Astrocyte (in vitro differentiated cells and primary cell): Measurements from ENCODE around the gene BCR. TPM values are rescaled to one million over a fixed set of nuclear protein-coding genes. Genes with fewer than 3 reads are reported as not detected.

Source experiments
- DNase-seq: peaks from one replicate; pipeline ENCODE4 v3.0.0-alpha.2; 2010; ENCODE audit warnings: low read depth
- FAIRE-seq: peaks from 2 replicates; lab custom pipeline; 2011; peaks lifted over from hg19 to GRCh38; lab: Jason Lieb, UNC
- H2AFZ ChIP-seq: 2 replicates; pipeline ENCODE4 v1.6.0; 2012; ENCODE audit warnings: low read depth, low read length, inconsistent platforms
- H3K27ac ChIP-seq: 2 replicates; pipeline ENCODE4 v1.5.1; 2011; ENCODE audit warnings: low read depth, low read length, inconsistent platforms
- H3K27me3 ChIP-seq: 2 replicates; pipeline ENCODE4 v1.6.0; 2011; ENCODE audit warnings: low read length, inconsistent platforms; ENCODE audit not compliant: insufficient read depth
- H3K36me3 ChIP-seq: 2 replicates; pipeline ENCODE4 v1.5.1; 2011; ENCODE audit warnings: low read length, inconsistent platforms; ENCODE audit not compliant: insufficient read depth
- H3K4me1 ChIP-seq: 2 replicates; pipeline ENCODE4 v1.5.1; 2011; ENCODE audit warnings: low read length, inconsistent platforms; ENCODE audit not compliant: insufficient read depth
- H3K4me2 ChIP-seq: 2 replicates; pipeline ENCODE4 v1.6.0; 2012; ENCODE audit warnings: low read length, inconsistent platforms
- H3K4me3 ChIP-seq: 2 replicates; pipeline ENCODE4 v1.5.1; 2011; ENCODE audit warnings: low read depth, mild to moderate bottlenecking, low read length, inconsistent platforms; ENCODE audit not compliant: insufficient read depth
- H3K79me2 ChIP-seq: 2 replicates; pipeline ENCODE4 v1.6.0; 2012; ENCODE audit warnings: mild to moderate bottlenecking, low read length, inconsistent platforms; ENCODE audit not compliant: insufficient read depth
- H3K9ac ChIP-seq: 2 replicates; pipeline ENCODE4 v1.6.0; 2012; ENCODE audit warnings: mild to moderate bottlenecking, low read length, inconsistent platforms
- H3K9me3 ChIP-seq: 2 replicates; pipeline ENCODE4 v1.5.1; 2012; ENCODE audit warnings: low read depth, mild to moderate bottlenecking, low read length, inconsistent platforms; ENCODE audit not compliant: insufficient read depth
- H4K20me1 ChIP-seq: 2 replicates; pipeline ENCODE4 v1.6.0; 2012; ENCODE audit warnings: low read length, inconsistent platforms; ENCODE audit not compliant: insufficient read depth
- H3K27ac Mint-ChIP-seq: one replicate; pipeline ENCODE4 v1.8.0; 2021; ENCODE audit warnings: mild to moderate bottlenecking, mixed read lengths; ENCODE audit not compliant: unreplicated experiment
- H3K27me3 Mint-ChIP-seq: one replicate; pipeline ENCODE4 v1.8.0; 2021; ENCODE audit warnings: low read depth, mixed read lengths; ENCODE audit not compliant: unreplicated experiment
- H3K36me3 Mint-ChIP-seq: one replicate; pipeline ENCODE4 v1.8.0; 2021; ENCODE audit warnings: low read depth, mixed read lengths; ENCODE audit not compliant: unreplicated experiment
- H3K4me1 Mint-ChIP-seq: one replicate; pipeline ENCODE4 v1.8.0; 2021; ENCODE audit warnings: low read depth, mixed read lengths; ENCODE audit not compliant: unreplicated experiment
- H3K4me3 Mint-ChIP-seq: one replicate; pipeline ENCODE4 v1.8.0; 2021; ENCODE audit warnings: mild to moderate bottlenecking, moderate library complexity, mixed read lengths; ENCODE audit not compliant: unreplicated experiment
- H3K9me3 Mint-ChIP-seq: one replicate; pipeline ENCODE4 v1.8.0; 2021; ENCODE audit warnings: mild to moderate bottlenecking, mixed read lengths; ENCODE audit not compliant: unreplicated experiment
- EZH2 ChIP-seq: IDR thresholded peaks from 2 replicates; pipeline ENCODE4 v1.6.1; 2012; ENCODE audit warnings: mild to moderate bottlenecking, low read length, inconsistent platforms; ENCODE audit not compliant: insufficient read depth
- total RNA-seq: library from RNA; stranded (reverse); gene quantifications from 2 replicates; pipeline ENCODE4 v1.2.1, GENCODE V29; 2021
- TF ChIP-seq, protein P1 (sequence below): IDR thresholded peaks from 2 replicates; pipeline ENCODE4 v1.5.1; 2011; ENCODE audit warnings: low read depth, mild to moderate bottlenecking, inconsistent platforms, low read length, moderate library complexity; ENCODE audit not compliant: insufficient read depth

BCR gene
- total RNA-seq, 1 donor from 2014 or later = 48.9 TPM

DNA sequence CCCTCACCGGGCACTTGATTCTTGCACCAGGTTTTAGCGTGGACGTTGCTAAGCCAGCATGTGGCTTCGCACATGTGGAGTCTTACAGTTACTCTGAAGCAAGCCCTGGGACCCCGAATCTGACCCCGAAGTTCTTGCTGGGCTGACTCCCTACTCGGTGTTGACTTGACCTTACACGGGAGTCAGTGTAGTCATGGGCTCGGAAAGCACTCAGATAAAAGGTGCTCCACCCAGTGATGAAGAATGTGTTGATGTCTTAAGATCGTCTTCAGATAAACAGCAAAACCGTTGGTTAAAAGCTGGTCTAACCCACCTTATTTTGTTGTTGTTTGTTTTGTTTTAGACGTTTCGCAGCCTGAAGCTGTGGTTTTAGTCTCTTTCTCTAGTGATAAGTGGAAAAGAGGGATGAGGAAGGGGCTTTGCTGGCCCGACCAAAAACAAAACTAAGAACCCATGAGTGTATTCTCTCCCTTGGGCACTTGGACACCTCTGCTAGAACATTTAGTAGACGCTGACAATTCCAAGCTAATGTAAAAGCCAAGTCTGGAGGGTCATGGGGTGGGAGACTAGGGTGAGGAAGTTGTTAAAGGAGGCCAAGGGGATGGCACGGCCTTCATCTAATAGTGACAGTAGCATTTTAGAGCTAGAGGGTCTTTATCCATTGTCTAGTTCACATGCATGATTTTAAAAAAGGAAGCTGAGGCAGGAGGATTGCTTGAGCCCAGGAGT lies 69.9 kb downstream of the BCR start:
- peaks cover 5% of the 10 kb centered on the region for H3K36me3 Mint-ChIP-seq

DNA sequence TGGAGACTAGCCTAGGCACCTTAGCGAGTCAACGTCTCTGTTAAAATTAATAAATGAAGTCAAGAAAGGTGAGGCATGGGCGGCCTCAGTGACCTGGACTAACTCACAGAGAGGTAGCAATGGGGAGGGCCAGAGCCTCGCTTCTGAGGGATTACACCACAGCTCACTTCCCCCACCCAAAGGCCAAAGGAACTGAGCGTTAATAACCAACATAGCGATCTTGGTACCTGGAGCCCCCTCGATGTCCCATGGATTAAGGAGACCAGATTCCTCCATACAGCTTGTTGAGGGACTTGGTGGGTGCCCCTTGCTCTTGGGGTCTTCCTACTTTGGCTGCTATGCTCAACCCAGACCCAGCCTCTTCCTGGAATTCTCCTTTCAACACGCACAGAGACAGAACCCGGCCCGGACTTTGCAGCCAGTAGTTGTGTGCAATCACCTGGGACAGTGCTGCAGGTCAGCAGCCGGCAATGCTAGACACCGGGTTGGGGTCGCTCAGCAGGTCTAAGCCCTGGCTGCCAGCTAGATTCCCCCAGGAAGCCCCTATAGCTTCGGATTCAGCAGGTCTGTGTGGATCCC lies 70.6 kb downstream of the BCR start:
- H3K27ac Mint-ChIP-seq = no peak overlapping the region
- Histone ChIP-seq H3K79me2 (peaks cover 57% of the 10 kb centered on the region), H3K4me2 (no peak overlapping the region), H3K9me3 (no peaks in the 10 kb centered on the region), H3K27me3 (no peaks in the 10 kb centered on the region), H4K20me1 (peaks cover 93% of the 10 kb centered on the region), H3K36me3 (no peaks in the 10 kb centered on the region), H3K4me1 (peaks cover 4% of the 10 kb centered on the region), H3K4me3 (no peak overlapping the region), H3K9ac (no peak overlapping the region), H3K27ac (no peak overlapping the region), H2AFZ (no peak overlapping the region)
- H3K4me1 Mint-ChIP-seq = peaks cover 16% of the 10 kb centered on the region
- H3K27me3 Mint-ChIP-seq = no peaks in the 10 kb centered on the region
- no peaks in the 10 kb centered on the region for H3K9me3 Mint-ChIP-seq
- no peak for FAIRE-seq
- TF ChIP-seq, protein P1, sequence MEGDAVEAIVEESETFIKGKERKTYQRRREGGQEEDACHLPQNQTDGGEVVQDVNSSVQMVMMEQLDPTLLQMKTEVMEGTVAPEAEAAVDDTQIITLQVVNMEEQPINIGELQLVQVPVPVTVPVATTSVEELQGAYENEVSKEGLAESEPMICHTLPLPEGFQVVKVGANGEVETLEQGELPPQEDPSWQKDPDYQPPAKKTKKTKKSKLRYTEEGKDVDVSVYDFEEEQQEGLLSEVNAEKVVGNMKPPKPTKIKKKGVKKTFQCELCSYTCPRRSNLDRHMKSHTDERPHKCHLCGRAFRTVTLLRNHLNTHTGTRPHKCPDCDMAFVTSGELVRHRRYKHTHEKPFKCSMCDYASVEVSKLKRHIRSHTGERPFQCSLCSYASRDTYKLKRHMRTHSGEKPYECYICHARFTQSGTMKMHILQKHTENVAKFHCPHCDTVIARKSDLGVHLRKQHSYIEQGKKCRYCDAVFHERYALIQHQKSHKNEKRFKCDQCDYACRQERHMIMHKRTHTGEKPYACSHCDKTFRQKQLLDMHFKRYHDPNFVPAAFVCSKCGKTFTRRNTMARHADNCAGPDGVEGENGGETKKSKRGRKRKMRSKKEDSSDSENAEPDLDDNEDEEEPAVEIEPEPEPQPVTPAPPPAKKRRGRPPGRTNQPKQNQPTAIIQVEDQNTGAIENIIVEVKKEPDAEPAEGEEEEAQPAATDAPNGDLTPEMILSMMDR = no peak
- TF ChIP-seq EZH2 = no peak
- peaks cover 5% of the 10 kb centered on the region for H3K36me3 Mint-ChIP-seq
- no peak for DNase-seq
- no peak overlapping the region for H3K4me3 Mint-ChIP-seq

More for the DNA sequence above, 69.9 kb downstream of the BCR start:
- Histone ChIP-seq H4K20me1 (peaks cover 92% of the 10 kb centered on the region), H3K9me3 (no peaks in the 10 kb centered on the region), H3K4me1 (peaks cover 11% of the 10 kb centered on the region), H3K4me2 (no peak overlapping the region), H3K36me3 (no peaks in the 10 kb centered on the region), H3K27me3 (no peaks in the 10 kb centered on the region), H3K27ac (no peak overlapping the region), H2AFZ (no peak overlapping the region), H3K4me3 (no peak overlapping the region), H3K79me2 (peaks cover 57% of the 10 kb centered on the region), H3K9ac (no peak overlapping the region)
- Mint-ChIP-seq H3K27ac (no peak overlapping the region), H3K4me1 (peaks cover 19% of the 10 kb centered on the region), H3K4me3 (no peak overlapping the region), H3K27me3 (no peaks in the 10 kb centered on the region), H3K9me3 (no peaks in the 10 kb centered on the region)
- FAIRE-seq = no peak
- no peak for DNase-seq
- TF ChIP-seq, protein P1 = no peak
- no peak for TF ChIP-seq EZH2
